ENCODE results near the gene TRPM2.

The TRPM2 gene

DNA sequence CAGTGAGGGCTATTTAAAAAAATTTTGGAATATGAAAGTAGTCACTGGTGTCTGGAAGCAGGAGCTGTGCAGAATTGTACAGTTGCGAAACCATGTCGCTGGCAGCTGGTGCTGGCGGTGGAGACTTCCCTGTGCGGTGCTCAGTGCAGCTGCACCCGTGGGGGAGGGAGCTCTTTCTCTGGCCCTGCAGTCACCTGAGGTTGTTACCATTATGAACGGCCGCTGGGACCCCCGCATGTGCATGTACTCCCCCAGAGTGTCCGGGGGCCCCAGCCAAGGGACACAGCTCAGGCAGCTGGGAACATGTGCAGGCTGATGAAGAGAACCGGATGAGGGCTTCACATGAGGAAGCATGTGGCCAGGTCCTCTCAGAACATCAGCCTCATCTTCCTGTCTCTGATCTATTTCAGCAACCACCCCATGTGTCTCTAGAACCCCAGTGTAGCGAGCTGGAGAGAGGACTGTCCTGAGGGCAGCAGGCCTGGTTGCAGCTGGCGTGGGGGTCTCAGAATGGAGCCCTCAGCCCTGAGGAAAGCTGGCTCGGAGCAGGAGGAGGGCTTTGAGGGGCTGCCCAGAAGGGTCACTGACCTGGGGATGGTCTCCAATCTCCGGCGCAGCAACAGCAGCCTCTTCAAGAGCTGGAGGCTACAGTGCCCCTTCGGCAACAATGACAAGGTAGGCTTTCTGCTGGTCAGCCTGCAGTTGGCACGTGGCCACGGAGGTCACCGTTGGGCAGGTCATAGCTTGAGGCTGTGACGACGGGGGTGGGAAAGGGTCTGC lies at the start of gene TRPM2:
Gene TRPM2 (plus strand): TSS at position 431 of the 780 bp plus-strand sequence. CDS start 80 bp downstream, at position 511.
- no peak for DNase-seq

DNA sequence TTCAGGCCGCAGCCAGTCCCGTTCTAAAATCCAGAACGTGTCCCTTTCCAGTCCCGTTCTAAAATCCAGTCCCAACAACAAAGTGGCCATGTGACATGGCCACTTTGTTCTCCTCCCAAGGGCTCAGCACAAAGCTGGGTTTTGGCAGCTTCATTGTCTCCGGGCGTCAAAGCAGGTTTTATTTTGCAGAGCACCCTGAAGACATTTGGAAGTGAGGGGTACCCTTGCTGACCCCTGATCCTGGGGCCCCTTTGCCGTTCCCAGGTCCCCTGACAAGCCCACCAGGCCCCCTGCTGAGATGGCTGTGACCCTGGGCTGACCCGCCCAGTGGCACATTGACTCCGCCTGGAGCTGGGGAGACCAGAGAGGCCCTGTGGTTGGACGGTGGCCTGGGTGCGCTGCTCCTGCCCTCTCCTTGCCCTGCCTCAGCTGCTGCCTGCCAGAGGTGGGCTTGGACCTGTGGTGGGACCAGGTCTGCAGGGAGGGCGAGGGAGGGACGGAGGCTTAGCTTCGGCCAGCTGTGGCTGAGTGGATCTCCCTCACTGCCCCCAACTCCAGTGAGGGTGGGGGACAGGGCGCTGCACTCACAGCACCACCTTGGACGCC lies 49.3 kb upstream of the TRPM2 start:
- peak; percentile 68 for DNase-seq

DNA sequence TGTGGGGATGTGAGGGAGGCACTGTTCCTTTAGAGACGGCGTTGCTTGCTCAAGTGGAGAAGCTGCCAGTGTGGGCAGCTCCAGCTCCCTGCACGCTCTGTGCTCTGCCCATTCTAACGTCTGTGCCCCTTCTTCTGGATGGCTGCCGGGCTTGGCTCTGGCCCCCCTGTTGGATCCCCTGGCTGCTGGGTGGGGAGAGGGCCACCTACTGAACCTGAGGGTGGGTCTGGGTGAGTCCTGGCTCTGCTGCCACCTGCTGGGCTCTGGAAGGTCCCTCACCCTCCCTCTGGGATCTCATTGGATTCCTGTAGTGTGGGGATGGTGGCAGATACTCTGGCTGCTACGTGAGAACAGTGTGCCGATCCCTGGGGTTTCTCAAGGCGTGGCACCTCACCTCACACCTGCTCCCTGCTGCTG lies 48.5 kb upstream of the TRPM2 start:
- peak; percentile 56 for DNase-seq

- peak; percentile 14 for DNase-seq
These were observed 47.7 kb upstream of the TRPM2 start for GRCh38 chr21:44305691-44306090.

GRCh38 chr21:44306936-44307704 lies 46.3 kb upstream of the TRPM2 start:
- no peak for DNase-seq

DNA sequence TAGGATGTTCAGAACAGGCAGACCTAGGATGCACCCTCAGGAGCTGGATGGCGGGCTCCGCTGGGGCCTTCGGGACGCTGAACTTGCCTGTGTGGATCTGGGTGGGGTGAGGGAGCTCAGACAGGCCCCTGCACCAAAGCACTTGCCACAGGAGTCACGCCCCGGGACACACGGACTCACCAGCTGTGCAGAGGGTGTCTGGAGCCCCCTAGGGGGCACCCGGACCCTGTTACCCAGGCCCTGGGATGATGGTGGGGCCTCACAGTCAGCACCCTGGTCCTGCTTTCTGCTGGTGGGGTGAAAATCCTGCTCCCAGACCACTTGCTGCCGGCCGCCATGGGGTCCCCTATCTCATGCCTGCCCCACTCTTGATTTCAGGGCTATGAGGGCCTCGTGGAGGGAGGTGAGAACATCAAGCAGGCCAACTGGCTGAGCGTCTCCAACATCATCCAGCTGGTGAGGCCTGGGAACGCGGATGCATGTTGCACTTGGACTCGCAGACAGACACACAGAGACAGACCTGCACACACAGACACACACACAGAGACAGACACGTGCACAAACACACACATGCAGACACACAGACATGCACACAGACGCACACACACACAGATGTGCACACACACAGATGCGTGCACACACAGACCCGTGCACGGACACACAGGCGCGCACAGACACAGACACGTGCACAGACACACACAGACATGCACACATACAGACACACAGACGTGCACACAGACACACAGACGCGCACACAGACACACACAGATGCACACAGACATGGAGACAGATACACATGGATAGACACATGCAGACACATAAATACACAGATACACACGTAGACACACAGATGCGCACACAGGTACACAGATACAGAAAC lies 42.6 kb upstream of the TRPM2 start:
- DNase-seq: no peak

DNA sequence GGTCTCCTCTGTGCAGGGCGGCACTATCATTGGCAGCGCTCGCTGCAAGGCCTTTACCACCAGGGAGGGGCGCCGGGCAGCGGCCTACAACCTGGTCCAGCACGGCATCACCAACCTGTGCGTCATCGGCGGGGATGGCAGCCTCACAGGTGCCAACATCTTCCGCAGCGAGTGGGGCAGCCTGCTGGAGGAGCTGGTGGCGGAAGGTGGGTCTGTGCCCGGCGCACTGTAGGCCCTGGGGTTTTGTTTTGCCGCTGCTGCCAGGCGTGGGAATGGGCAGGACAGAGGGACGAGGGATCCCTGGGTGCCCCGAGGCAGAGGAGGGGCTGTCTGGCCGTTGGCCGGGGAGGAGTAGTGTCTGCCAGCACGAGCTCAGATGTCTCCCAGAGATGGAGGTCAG lies 41.3 kb upstream of the TRPM2 start:
- DNase-seq: no peak

DNA sequence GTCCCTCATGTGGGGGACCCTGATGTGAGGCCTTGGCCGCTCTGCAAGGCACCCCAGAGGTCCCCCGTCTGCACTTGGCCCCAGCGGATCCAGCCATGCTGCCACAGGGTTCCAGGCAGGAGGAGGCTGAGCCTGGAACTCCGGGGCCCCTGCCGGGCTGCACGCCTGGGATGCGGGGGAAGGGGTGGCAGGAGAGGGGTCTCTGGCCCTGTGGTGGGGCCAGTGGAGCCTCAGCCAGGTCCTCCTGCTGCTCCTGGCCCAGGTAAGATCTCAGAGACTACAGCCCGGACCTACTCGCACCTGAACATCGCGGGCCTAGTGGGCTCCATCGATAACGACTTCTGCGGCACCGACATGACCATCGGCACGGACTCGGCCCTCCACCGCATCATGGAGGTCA lies 40.7 kb upstream of the TRPM2 start:
- no peak for DNase-seq

DNA sequence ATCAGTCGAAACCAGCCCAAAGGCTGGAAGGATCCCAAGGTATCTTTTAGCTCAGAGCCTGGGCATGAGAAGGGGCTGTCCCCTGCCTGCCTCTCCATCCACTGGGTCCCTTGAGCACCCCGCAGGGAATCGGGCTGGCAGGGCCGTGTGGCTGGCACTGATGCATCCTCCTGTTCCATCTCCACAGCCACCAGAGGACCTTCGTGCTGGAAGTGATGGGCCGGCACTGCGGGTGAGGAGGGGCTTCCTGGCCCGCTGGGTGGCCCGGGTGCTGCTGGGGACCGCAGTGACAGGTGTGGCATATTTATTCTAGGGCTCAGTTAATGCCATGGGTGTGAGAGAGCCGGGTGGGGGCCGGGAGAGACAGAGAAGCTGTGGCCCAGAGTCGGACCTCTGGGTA lies 40.0 kb upstream of the TRPM2 start:
- DNase-seq: no peak

DNA sequence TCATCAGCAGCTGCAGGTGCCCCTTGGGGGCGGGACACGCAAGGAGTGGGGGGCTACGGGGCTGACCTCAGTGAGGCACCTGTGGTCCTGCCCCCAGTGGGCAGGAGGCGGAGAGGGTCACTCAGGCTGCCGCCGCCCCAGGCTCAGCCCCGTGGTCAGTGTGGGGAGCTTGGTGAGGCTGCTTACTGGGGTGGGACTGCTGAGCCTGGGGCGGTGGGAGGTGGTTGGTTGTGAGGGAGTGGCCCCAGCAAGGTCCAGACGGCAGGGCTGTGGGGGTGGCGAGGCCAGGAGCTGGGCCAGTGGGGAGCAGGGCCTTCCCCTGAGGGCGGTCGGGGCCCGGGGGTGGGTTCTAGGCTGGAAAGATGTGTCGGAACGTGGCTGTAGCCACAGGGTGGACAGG lies 39.3 kb upstream of the TRPM2 start:
- DNase-seq: no peak

GRCh38 chr21:44314561-44314960 lies 38.9 kb upstream of the TRPM2 start:
- no peak for DNase-seq

DNA sequence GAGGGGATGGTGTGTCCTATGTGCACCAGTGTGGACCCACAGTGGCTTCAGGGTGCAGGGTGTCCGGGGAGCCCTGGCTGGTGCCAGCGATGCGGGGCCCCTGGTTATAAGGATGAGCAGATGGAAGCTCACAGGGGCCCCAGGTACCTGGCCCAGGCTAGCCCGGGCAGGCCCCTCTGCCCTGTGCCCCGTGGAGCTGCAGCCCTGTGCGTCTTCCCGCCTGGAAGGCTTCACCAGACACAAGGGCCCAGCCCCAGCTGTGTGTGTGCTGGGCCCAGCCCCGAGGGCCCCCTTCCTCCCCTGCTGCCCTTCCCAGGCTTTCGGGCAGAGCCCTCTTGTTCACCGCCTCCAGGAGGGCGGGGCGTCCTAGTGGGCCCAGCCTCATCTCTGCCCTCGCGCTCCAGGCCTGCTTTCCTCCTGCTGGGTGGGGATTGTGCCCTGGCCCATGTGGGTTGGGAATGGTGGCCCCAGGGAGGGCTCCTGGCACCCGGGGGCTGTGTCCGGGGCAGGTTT lies 37.7 kb upstream of the TRPM2 start:
- DNase-seq: no peak

GRCh38 chr21:44316277-44316900 lies 37.0 kb upstream of the TRPM2 start:
- no peak for DNase-seq

DNA sequence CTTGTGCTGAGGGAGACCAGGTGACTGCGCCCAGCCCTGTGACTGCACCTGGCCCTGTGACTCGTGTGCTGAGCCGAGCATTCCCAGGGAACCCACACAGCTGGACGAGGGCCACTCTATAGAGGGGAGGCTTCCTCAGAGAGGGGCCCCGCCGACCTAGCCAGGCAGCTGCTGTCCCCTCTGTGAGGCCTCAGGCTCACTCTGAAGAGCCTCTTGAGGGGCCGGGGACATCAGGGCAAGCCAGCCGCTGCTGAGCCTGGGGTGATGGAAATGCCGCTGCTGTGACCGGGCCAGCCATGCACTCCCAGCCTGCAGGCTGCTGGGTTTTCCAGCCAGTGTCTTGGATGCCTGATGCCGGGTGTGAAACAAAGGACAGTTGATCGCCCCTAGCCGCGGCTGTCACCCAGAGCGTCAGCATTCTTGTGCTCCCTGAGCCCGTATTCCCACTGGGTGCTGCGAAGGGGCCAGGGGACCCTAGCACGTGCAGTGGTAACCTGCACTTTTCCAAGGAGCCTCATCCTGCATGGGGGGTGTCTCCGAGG lies 36.1 kb upstream of the TRPM2 start:
- DNase-seq: peak; percentile 50

DNA sequence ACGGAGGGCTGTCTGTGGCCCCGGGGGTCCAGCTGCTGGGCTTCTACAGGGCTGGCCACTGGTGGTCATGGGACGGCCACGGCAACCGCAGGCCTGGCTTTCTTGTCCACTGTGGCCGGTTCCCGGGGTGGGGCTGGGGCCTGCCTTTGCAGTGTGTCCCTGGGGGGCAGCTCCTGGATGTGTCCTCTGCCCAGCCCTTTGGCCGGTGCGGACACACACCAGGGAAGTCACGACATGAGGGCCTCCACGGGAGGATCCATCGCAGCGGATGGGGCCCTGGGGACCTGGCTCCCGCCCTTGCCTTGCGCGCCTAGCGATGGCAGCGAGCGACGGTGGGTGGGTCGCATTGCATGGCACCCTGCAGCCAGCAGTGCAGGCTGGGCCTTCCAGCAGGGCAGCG lies 35.5 kb upstream of the TRPM2 start:
- no peak for DNase-seq

DNA sequence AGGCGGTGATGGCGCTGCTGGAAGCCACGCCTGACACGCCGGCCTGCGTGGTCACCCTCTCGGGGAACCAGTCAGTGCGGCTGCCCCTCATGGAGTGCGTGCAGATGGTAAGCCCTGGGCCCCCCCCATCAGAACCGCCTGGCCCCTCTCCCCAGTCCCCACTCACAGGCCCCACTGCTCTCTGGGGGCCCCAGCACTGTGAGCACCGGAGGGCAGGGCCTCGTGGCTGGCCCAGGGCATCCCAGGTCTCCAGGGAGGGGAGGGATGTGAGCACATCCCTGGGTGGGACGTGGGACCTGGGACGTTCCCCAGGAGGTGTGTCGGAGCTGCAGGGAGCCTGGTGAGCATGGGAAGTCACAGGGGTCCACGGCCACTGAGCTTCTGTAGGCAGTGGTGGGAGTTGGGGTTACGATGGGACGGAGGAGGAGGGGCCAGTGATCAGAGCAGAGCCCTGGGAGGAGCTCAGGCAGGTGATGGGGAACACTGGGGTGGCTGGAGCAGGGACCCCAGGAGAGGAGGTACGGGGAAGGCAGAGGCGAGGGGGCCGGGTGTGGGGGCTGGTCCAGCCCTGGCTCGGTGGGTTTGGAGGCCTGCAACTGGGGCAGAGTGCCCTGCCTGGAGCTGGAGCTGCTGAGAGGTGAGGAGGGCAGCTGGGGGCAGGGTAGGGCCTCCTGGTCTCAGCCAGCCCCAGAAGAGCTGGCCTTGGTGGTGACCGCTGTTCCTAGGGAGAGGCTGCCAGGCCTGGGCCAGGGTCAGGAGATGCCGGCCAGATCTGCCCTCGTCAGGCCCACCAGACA lies 34.7 kb upstream of the TRPM2 start:
- no peak for DNase-seq

GRCh38 chr21:44319407-44320065 lies 33.9 kb upstream of the TRPM2 start:
- DNase-seq: no peak

DNA sequence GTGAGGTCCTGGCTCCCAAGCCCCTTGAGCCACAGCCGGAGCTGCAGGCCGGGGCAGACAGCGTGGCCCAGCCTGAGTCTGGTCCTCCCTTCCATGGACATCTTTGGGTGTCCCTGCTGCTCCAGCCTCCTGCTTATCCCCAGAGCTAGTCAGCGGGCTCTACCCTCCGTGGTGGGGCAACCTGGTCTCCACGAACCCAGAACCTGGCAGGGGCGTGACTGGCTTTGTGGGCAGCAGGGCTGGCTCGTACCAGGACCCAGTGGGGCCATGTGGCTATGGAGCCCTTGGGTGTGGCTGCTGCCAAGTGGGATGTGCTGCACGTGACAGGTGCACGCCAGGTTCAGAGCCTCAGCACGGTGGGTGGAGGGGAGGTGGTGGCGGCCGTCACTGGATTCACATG lies 32.6 kb upstream of the TRPM2 start:
- DNase-seq: no peak

- no peak for DNase-seq
These were observed 31.5 kb upstream of the TRPM2 start for GRCh38 chr21:44321846-44322450.

Data from midbrain (tissue), 1 donor.